ENCODE measurements around the gene RELCH. TPM values are rescaled to one million over a fixed set of nuclear protein-coding genes. Genes with fewer than 3 reads are reported as not detected.

RELCH gene
- total and polyA plus RNA-seq, 2 of the 13 experiments (the other 11 are each of a cell fraction or from before 2014, with no cell fraction given), result 5.6 to 31.7 TPM

DNA sequence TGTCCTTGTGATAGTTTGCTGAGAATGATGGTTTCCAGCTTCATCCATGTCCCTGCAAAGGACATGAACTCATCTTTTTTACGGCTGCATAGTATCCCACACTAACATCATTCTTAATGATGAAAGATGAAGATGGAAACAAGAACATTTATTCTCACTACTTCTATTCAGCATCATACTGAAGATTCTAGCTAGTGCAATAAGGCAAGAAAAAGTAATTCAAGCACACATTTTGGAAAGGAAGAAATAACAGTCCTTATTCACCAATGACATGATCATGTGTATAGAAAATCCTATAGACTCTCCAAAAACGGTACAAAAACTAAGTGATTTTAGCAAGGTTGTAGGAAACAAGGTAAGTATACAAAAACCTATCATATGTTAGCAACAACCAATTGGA lies 37.2 kb downstream of the RELCH start (continued):
- TF ChIP-seq ZMYM2 (CRISPR knock-in tag; IDR thresholded peaks at IDR 0.05), result 0 out of 2 replicates have a peak, but pooled peaks have one; percentile 25

DNA sequence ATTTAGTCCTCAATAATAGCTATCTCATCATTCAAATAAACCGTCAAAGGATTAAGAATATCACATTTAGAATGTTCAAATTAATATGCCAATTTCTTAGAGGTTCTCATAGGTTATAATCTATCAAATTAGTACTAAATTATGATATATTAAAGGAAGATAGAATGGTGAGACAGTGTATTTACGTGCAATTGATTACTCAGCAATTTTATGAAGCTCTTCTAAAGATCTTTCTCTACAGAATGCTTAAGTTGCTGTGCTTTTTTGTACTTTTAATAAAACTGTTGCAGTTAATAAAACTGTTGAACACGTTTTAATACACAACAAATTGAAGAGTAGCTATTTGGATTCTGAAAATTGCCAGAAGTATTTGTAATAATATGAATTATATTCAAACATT lies 39.0 kb downstream of the RELCH start:
- H4K20me1 ChIP-seq (ENCODE audit: insufficient read depth, low read length), result no peaks in the 10 kb centered on the region
- ChIA-PET POLR2A (no interaction called here), CTCF (ENCODE audit: low intra/inter-chr PET ratio, low total read pairs) (no interaction called here)
- H3K4me2 ChIP-seq (ENCODE audit: low read depth, low read length), result no peak overlapping the region
- FAIRE-seq (no peak), DNase-seq (ENCODE audit: low spot score) (no peak), ATAC-seq (no peak)
- H3K9ac ChIP-seq (ENCODE audit: insufficient read depth, low read depth, low read length), result no peak overlapping the region
- TF ChIP-seq ZNF556 (CRISPR knock-in tag; IDR thresholded peaks at IDR 0.05; ENCODE audit: borderline replicate concordance) (no peak), MAFK (conservative IDR thresholded peaks at IDR 0.05 in 1 of 2, IDR thresholded peaks at IDR 0.05 in 1 of 2; ENCODE audit: low read length in 2 of 2) (peak; percentile 95 to 97), KAT8 (CRISPR knock-in tag; IDR thresholded peaks at IDR 0.05) (no peak), ZBTB3 (CRISPR knock-in tag; IDR thresholded peaks at IDR 0.05; ENCODE audit: borderline replicate concordance, low read depth) (no peak), MAFF (IDR thresholded peaks at IDR 0.05; ENCODE audit: low read depth, low read length) (peak; percentile 96)
- TF ChIP-seq, protein P1, sequence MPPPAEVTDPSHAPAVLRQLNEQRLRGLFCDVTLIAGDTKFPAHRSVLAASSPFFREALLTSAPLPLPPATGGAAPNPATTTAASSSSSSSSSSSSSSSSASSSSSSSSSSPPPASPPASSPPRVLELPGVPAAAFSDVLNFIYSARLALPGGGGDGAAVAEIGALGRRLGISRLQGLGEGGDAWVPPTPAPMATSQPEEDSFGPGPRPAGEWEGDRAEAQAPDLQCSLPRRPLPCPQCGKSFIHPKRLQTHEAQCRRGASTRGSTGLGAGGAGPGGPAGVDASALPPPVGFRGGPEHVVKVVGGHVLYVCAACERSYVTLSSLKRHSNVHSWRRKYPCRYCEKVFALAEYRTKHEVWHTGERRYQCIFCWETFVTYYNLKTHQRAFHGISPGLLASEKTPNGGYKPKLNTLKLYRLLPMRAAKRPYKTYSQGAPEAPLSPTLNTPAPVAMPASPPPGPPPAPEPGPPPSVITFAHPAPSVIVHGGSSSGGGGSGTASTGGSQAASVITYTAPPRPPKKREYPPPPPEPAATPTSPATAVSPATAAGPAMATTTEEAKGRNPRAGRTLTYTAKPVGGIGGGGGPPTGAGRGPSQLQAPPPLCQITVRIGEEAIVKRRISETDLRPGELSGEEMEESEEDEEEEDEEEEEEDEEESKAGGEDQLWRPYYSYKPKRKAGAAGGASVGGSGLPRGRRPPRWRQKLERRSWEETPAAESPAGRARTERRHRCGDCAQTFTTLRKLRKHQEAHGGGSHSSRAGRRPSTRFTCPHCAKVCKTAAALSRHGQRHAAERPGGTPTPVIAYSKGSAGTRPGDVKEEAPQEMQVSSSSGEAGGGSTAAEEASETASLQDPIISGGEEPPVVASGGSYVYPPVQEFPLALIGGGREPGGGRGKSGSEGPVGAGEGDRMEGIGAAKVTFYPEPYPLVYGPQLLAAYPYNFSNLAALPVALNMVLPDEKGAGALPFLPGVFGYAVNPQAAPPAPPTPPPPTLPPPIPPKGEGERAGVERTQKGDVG (CRISPR knock-in tag; IDR thresholded peaks at IDR 0.05; ENCODE audit: borderline replicate concordance), result no peak
- 98% methylated on average over 3 of the region's 3 CpGs for WGBS (ENCODE audit: low lambda C conversion rate)
- no peak overlapping the region for H3K4me3 ChIP-seq (replicated peaks in 1 of 3; ENCODE audit: insufficient read depth in 1 of 3, low read depth in 2 of 3, low read length in 3 of 3)
- H3K4me1 ChIP-seq (ENCODE audit: insufficient read depth, low read length), result no peaks in the 10 kb centered on the region
- no peak overlapping the region for H3K27ac ChIP-seq (ENCODE audit: extremely low read length, insufficient read depth, low read length)
- in situ Hi-C loops (cut with HindIII; ENCODE audit: extremely low pct_ligation_motif_present, low pct_unique_long_range_greater_than_20kb), result no loop called here
- H3K9me3 ChIP-seq (ENCODE audit: low read length), result peaks cover 7% of the 10 kb centered on the region
- H3K27me3 ChIP-seq (ENCODE audit: control insufficient read depth in 1 of 2, insufficient read depth in 2 of 2, low read length in 2 of 2), result no peaks in the 10 kb centered on the region
- H3K36me3 ChIP-seq (replicated peaks in 1 of 2; ENCODE audit: control insufficient read depth in 1 of 2, insufficient read depth in 2 of 2, low read length in 2 of 2), result peaks cover 6 to 35% of the 10 kb centered on the region in 2 experiments
- intact Hi-C loops (cut with micrococcal nuclease; ENCODE audit: unreplicated experiment), result no loop called here
- H3K79me2 ChIP-seq (ENCODE audit: insufficient read depth, low read length), result no peaks in the 10 kb centered on the region
- no TSS peak for BruUV-seq (replicated peaks)
- no peak overlapping the region for H2AFZ ChIP-seq (ENCODE audit: low read length)
